ENCODE measurements around the gene SAA2. TPM values are rescaled to one million over a fixed set of nuclear protein-coding genes. Genes with fewer than 3 reads are reported as not detected.

Gene SAA2
- 2.1 and 54.2 TPM in 2 replicates for total RNA-seq

DNA sequence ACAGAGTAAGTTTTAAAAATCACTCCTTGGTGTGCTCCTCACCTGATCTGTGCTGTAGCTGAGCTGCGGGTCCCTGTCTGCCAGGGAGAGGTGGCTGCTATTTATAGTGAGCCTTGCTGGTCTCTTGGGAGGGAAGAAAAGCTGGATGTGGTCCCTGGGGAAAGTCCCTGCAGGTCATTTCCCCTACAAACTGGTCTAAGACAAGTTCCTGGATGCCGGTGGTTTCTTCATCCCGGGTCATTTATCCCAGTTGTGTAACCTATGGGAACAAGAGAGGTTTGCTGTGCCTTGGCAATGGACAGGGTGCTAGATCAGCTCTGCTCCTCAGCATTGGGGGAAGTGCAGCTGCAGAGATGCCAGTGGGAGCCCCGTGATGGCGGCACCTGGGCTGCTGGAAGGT, at the start of gene SAA2:
TSS of gene SAA2 (minus strand) at position 108 of the 400 bp plus-strand sequence. CDS start 657 bp downstream, outside the sequence.

DNA sequence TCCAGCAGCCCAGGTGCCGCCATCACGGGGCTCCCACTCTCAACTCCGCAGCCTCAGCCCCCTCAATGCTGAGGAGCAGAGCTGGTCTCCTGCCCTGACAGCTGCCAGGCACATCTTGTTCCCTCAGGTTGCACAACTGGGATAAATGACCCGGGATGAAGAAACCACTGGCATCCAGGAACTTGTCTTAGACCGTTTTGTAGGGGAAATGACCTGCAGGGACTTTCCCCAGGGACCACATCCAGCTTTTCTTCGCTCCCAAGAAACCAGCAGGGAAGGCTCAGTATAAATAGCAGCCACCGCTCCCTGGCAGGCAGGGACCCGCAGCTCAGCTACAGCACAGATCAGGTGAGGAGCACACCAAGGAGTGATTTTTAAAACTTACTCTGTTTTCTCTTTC, 17.5 kb upstream of the SAA2 start, which contains the start of gene SAA1:
TSS of gene SAA1 (plus strand) at position 316 of the 400 bp plus-strand sequence. CDS start 624 bp downstream, outside the sequence.

GRCh38 chr11:18236664-18237356, 11.7 kb downstream of the SAA2 start, which contains the start of gene SAA4:
TSS of gene SAA4 (minus strand) at chr11:18236802. CDS start at chr11:18235926, 876 bp downstream.

Other genes starting within 250 kb of the SAA2 start
- 25.3 and 26.2 TPM in 2 replicates for gene SERGEF, start 235.6 kb downstream of the SAA2 start, total RNA-seq
- gene TPH1, start 202.4 kb downstream of the SAA2 start, total RNA-seq: under 0.01 TPM in 2 replicates
- 13.0 and 15.3 TPM in 2 replicates for gene SAAL1, start 142.6 kb downstream of the SAA2 start, total RNA-seq
- gene MRGPRX3, start 116.1 kb downstream of the SAA2 start, total RNA-seq: 2.4 TPM in 1 of 2 replicates, not detected in the other
- gene MRGPRX4, start 75.8 kb downstream of the SAA2 start, total RNA-seq: not detected in 2 replicates
- 1.9 TPM in 1 of 2 replicates, not detected in the other for gene SAA4, start 11.9 kb downstream of the SAA2 start, total RNA-seq
- gene SAA1, start 17.6 kb upstream of the SAA2 start, total RNA-seq: 3.2 and 53.7 TPM in 2 replicates
- 49.0 and 59.8 TPM in 2 replicates for gene HPS5, start 73.5 kb upstream of the SAA2 start, total RNA-seq
- 80.2 and 89.1 TPM in 2 replicates for gene GTF2H1, start 73.9 kb upstream of the SAA2 start, total RNA-seq
- gene LDHA, start 145.9 kb upstream of the SAA2 start, total RNA-seq: 1,031 and 1,474 TPM in 2 replicates
- gene LDHC, start 163.7 kb upstream of the SAA2 start, total RNA-seq: 0.43 and 0.48 TPM in 2 replicates
- not detected in 2 replicates for gene LDHAL6A, start 207.2 kb upstream of the SAA2 start, total RNA-seq